NCI-H2081 treated with DMSO at 0.1 percent for 48 hours (cell line): Measurements from ENCODE around the gene PLEKHO2.
A peak's percentile ranks its signal among the peaks of the same experiment; 100 is the strongest.
"Not testable (repeated sequence)": the region's sequence is repeated elsewhere in the genome, so short reads cannot be mapped to it uniquely, and the experiment has no call there.

Experiments used
- DNase-seq: peaks from one replicate; lab custom pipeline; 2025; lab: John Stamatoyannopoulos, UW

Gene PLEKHO2, protein sequence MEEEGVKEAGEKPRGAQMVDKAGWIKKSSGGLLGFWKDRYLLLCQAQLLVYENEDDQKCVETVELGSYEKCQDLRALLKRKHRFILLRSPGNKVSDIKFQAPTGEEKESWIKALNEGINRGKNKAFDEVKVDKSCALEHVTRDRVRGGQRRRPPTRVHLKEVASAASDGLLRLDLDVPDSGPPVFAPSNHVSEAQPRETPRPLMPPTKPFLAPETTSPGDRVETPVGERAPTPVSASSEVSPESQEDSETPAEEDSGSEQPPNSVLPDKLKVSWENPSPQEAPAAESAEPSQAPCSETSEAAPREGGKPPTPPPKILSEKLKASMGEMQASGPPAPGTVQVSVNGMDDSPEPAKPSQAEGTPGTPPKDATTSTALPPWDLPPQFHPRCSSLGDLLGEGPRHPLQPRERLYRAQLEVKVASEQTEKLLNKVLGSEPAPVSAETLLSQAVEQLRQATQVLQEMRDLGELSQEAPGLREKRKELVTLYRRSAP

GRCh38 chr15:64841344-64842095 lies at the start of gene PLEKHO2:
Gene PLEKHO2, plus strand, starts transcription at chr15:64841915. Its CDS starts 102 bp downstream, at chr15:64842017.
- DNase-seq = no peak

DNA sequence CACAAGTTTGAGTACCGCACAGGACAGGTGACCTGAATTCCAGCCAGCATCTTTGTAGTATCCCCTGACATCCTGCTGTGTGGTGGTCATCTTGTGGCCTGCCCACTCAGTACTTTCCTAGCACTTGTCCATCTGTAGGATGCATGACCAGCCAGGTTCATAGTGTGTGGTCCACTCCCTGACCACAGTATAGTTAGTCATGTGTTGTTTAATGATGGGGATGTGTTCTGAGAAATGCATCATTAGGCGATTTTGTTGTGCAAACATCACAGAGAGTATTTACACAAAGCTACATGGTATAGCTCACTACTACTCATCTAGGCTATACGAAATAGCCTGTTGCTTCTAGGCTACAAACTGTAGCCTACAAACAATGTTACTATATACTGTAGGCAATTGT lies 49.4 kb upstream of the PLEKHO2 start:
- DNase-seq = no peak

DNA sequence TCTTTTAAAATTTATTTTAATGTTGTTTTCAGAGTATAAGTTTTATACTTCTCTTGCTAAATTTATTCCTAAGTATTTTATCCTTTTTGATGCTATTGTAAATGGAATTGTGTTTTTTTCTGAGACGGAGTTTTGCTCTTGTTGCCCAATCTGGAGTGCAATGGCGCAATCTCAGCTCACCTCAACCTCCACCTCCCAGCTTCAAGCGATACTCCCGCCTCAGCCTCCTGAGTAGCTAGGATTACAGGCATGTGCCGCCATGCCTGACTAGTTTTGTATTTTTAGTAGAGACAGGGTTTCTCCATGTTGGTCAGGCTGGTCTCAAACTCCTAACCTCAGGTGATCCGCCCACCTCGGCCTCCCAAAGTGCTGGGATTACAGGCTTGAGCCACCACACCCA lies 46.4 kb upstream of the PLEKHO2 start:
- DNase-seq = not testable (repeated sequence)

DNA sequence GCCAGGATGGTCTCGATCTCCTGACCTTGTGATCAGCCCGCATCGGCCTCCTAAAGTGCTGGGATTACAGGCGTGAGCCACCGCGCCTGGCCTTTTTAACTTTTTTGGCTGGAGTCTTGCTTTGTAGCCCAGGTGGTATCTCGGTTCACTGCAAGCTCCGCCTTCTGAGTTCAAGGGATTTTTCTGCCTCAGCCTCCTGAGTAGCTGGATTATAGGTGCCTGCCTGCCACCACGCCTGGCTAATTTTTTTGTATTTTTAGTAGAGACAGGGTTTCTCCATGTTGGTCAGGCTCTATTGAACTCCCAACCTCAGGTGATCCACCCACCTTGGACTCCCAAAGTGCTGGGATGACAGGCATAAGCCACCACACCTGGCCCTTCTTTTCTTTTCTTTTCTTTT lies 45.8 kb upstream of the PLEKHO2 start:
- not testable (repeated sequence) for DNase-seq

- not testable (repeated sequence) for DNase-seq
These were observed 42.8 kb upstream of the PLEKHO2 start for GRCh38 chr15:64798905-64799304.

DNA sequence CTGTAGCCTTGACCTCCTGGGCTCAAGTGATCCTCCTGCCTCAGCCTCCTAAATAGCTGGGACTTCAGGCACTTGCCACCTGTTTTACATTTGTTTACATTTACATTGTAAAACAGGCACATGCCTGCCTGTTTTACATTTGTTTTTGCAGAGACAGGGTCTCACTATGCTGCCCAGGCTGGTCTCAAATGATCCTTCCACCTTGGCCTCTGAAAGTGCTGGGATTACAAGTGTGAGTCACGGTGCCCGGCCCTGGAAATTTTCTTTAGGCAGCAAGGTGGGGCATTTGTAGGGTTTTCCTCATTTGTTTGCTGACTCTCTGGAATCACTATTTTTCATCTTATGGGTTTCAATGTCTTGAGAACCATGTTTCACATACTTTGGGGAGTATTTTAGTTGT lies 41.2 kb upstream of the PLEKHO2 start:
- DNase-seq = no peak

DNA sequence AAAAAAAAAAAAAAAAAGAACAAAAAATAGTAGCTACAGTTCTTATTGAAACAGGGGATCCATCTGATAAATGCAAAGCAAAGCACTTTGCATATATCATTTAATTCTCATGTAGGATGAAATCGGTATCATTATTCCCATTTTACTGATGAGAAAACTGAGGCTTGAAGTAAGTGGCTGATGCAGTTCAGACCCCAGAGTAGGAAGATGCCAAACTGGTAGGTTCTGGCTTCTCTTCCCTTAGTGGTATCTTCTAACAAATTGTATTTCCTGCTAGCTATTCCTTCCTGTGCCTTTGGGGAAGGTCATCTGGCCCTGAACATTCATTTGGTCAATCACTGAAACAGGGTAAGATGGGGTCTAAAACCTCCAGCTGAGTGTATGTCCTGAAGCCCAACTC lies 38.2 kb upstream of the PLEKHO2 start:
- DNase-seq = no peak

DNA sequence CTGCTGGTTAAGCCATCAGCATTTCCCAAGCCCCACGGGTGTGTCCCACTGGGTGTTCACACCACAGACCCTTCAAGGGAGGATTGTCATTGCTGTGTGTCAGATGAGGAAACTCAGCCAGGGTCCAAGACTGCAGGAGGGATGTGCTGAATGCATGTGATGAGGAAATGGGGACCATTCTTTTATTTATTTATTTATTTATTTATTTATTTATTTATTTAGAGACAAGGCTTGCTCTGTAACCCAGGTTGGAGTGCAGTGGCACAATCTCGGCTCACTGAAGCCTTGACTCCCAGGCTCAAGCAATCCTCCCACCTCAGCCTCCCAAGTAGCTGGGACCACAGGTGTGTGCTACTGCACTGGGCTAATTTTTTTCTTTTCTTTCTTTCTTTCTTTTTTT lies 37.1 kb upstream of the PLEKHO2 start:
- DNase-seq = no peak

- no peak for DNase-seq
These were observed 35.2 kb upstream of the PLEKHO2 start for GRCh38 chr15:64806509-64806908.

DNA sequence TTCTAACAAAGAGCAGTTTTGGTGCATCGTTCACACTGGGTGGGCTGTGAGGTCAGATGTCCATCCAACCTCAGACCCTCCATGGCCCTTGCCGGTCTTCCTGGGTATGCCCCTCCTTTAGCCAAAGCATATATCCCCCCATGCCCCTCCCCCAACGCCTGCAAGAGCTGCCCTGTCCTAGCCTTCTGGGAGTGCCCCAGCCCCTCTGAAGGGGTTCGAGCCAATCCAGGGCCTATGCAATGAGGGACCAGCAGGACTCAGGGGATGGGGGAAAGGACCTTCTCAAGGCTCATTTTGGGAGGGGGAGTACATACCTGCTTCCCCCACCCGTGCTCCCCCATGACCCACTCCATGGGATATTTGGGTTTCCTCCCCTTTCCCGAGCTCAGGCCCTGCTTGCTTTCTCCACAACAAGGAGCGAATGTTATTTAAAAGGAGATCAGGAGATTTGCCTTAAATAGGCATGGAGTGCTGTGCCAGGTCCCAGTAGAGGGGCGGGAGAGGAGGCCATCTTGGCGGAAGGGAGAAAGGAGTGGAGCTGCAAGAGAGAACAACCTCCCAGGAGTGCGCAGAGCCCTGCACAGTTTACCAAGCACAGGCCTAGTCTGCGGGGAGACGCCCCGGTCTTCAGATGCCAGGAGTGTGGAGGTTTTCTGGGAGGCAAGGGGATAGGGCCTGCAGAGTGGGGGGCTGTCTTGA lies 34.5 kb upstream of the PLEKHO2 start:
- DNase-seq = no peak

- DNase-seq = no peak
These were observed 33.9 kb upstream of the PLEKHO2 start for GRCh38 chr15:64807751-64808222.

GRCh38 chr15:64808785-64809453 lies 32.8 kb upstream of the PLEKHO2 start:
- DNase-seq = no peak

DNA sequence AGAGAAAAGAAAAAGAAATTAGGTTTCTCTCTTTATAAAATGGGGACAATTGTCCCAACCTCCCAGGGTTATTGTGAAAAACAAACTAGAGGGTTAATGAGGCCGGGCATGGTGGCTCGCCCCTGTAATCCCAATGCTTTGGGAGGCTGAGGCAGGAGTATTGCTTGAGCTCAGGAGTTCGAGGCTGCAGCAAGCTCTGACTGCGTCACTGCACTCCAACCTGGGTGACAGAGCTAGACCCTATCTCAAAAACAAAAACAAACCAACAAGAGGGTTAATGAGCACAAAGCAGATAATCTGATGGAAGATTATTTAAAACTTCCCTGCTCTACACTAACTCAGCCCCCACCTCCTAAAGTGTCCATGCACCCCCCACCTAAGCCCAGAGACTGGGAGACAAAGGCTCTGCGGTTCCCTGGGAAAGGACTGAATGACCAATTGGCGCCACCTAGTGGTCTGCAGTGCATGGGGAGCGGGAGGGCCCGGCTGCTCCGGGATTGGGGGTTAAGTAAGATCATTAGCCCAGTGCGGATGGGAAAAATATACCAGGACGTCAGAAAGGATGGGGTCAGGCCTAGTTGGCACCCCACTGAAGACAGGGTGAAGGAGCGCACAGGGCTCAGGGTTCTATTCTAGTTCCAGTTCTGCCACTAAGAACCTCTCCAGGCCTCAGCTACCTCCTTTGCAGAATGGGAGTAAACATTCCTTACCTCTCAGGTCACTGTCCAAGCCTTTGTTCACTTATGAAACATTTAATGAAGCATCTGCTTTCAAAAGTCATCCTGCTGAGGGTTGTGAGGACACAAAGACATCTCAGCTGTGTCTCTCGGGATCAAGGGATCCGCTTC lies 31.8 kb upstream of the PLEKHO2 start:
- peak; percentile 4 for DNase-seq

DNA sequence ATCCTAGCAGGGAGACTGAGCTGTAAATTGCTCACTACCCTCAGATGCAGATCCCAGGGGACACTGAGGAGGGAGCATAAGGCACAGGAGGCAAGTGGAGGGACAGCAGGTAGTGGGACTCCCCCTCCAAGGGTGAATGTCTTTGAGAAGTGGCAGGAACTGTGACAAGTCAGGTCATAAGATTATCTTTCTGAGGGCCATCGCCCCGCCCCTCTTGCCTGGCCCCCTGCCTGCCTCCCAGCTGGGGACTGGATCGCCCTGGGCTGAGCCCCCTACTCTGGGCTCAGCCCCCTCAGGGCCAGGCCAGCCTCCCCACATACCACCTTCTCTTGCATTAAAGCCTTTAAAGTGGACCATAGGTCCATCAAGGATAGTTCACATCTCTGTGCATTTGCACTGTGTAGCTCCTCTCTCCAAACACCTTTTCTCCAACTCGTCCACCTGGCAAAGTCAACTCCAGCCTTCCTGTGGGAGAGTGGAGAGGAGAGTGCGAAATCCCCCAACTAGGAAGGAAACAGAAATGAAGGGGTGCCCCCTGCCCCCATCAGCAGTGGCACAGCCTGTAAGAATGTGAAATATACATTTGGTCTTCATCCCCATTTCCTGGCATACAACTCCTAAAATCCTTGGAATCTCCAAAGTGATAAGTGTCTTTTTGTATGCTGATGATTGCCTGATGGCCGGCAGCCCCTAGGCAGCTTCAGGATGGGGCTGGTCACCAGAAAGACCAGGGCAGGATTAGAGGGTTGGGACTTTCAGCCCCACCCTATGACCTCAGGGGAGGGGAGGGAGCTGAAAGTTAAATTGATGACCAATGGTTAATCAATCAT lies 31.0 kb upstream of the PLEKHO2 start:
- no peak for DNase-seq

DNA sequence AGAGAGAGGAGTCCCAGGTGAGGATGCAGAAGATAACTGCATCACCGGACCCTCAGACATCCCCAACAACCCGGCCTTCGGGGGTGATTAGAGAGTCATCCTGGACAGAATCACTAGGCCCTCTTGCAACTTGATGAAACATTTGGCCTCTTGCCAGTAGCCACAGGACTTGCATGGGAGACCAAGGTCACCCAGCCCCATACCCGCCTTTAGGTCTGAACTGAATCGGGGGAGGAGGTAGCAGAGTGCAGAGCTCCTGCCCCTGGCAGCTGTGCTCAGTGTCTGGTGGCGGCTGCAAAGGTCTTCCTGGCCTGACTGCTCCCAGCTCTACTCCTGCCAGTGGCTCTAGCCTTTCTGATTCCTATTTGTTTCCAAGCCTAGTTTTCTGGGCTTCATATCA lies 28.6 kb upstream of the PLEKHO2 start:
- DNase-seq = no peak

DNA sequence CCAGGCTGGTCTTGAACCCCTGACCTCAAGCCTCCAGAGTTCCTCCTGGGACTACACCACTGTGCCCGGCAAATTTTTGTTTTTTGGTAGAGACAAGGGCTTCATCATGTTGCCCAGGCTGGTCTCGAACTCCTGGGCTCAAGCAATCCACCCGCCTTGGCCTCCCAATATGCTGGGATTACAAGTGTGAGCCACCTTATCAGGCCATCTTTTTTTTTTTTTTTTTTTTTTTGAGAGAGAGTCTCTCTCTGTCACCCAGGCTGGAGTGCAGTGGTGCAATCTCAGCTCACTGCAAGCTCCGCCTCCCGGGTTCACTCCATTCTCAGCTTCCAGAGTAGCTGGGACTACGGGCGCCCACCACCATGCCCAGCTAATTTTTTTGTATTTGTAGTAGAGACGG lies 27.4 kb upstream of the PLEKHO2 start:
- DNase-seq = not testable (repeated sequence)

GRCh38 chr15:64814965-64815364 lies 26.8 kb upstream of the PLEKHO2 start:
- DNase-seq = not testable (repeated sequence)

DNA sequence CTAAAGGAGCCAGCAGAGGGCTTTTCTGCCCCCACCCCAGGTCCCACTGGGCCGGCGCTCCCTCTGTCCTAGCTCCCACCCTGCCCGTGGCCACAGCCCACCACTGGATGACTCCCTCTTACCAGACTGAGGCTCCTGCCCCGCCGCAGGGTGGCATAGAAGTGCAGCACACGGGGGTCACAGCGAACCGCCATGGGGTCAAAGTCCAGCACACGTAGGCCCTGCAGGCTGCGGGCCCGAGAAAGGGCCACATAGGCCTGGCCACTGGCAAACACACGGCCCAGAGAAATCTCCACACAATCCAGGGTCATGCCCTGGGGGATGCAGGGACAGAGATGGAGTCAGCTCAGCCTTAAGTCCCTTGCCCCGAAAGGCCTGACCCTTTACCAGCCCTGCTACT lies 25.3 kb upstream of the PLEKHO2 start:
- DNase-seq = no peak

DNA sequence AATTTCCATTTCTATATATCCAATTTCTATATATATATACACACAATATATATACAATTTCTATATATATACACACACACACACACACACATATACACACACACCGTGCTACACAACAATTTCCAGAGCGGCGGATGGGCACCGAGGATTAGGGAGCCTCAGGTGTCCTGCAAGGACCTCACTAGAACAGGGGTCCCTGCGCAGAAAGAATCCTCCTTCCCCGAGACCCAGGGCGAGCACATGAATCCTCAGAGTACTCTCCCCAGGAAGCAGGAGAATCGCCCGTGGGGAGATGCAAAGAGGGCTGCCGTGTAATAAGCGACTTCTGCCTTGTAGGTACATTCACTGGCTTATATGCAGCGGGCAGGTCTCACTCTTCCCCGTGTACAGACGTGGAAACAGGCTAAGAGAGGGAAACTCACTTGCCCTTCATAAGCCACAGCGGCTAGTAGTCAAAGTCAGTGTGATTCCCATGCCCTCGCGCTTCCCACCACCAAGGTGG lies 16.7 kb upstream of the PLEKHO2 start:
- DNase-seq = no peak
